NCI-H2196 treated with DMSO at 0.1 percent for 48 hours (cell line): Measurements from ENCODE around the gene JPH4.
"Not testable (repeated sequence)": the region's sequence is repeated elsewhere in the genome, so short reads cannot be mapped to it uniquely, and the experiment has no call there.

ENCODE experiments used
- DNase-seq: peaks from one replicate; lab custom pipeline; 2025; ENCODE audit not compliant: unreplicated experiment; lab: John Stamatoyannopoulos, UW

The JPH4 gene

GRCh38 chr14:23550131-23550811 lies 28.3 kb downstream of the JPH4 start:
- no peak for DNase-seq

- peak; percentile 27 for DNase-seq
Observed at GRCh38 chr14:23548351-23549318, 30.0 kb downstream of the JPH4 start.

- no peak for DNase-seq
Observed at GRCh38 chr14:23547924-23548323, 30.7 kb downstream of the JPH4 start.

GRCh38 chr14:23546450-23547035 lies 32.0 kb downstream of the JPH4 start:
- no peak for DNase-seq

GRCh38 chr14:23545740-23546365 lies 32.7 kb downstream of the JPH4 start:
- no peak for DNase-seq

GRCh38 chr14:23544511-23545447 lies 33.8 kb downstream of the JPH4 start:
- peak; percentile 91 for DNase-seq

GRCh38 chr14:23543403-23543802 lies 35.2 kb downstream of the JPH4 start:
- DNase-seq = no peak

GRCh38 chr14:23542261-23542660 lies 36.3 kb downstream of the JPH4 start:
- DNase-seq = no peak

- no peak for DNase-seq
Observed at GRCh38 chr14:23540141-23540469, 38.5 kb downstream of the JPH4 start.

GRCh38 chr14:23539248-23540140 lies 39.1 kb downstream of the JPH4 start:
- DNase-seq = peak; percentile 47

- DNase-seq = peak; percentile 51
Observed at GRCh38 chr14:23538785-23539184, 39.8 kb downstream of the JPH4 start.

GRCh38 chr14:23538050-23538718 lies 40.4 kb downstream of the JPH4 start:
- no peak for DNase-seq

GRCh38 chr14:23537351-23538049 lies 41.1 kb downstream of the JPH4 start:
- DNase-seq = no peak

- not testable (repeated sequence) for DNase-seq
Observed at GRCh38 chr14:23536906-23537305, 41.7 kb downstream of the JPH4 start.

- no peak for DNase-seq
Observed at GRCh38 chr14:23536494-23536893, 42.1 kb downstream of the JPH4 start.

GRCh38 chr14:23535943-23536342 lies 42.6 kb downstream of the JPH4 start:
- DNase-seq = no peak

- DNase-seq = no peak
Observed at GRCh38 chr14:23533652-23534435, 44.7 kb downstream of the JPH4 start.
